NCI-H446 treated with DMSO at 0.1 percent for 48 hours (cell line): ENCODE data around the gene BCORL1.

Experiments used
- DNase-seq: peaks from one replicate; lab custom pipeline; 2025; lab: John Stamatoyannopoulos, UW

The BCORL1 gene

GRCh38 chrX:129965166-129965565 lies 17.3 kb upstream of the BCORL1 start:
- no peak for DNase-seq

- no peak for DNase-seq
Observed at GRCh38 chrX:129968968-129969367, 13.5 kb upstream of the BCORL1 start.

GRCh38 chrX:129976441-129976840 lies 6.0 kb upstream of the BCORL1 start:
- no peak for DNase-seq

- DNase-seq, result no peak
Observed at GRCh38 chrX:129979207-129979920, 3.1 kb upstream of the BCORL1 start.

GRCh38 chrX:129980001-129980401 lies 2.4 kb upstream of the BCORL1 start:
- no peak for DNase-seq

- no peak for DNase-seq
Observed at GRCh38 chrX:129980540-129981199, 1.8 kb upstream of the BCORL1 start.

- no peak for DNase-seq
Observed at GRCh38 chrX:129981200-129981553, 1.3 kb upstream of the BCORL1 start.

- DNase-seq, result no peak
Observed at GRCh38 chrX:129981752-129982299, 609 bp upstream of the BCORL1 start.

- no peak for DNase-seq
Observed at GRCh38 chrX:129983575-129984110, 1.2 kb downstream of the BCORL1 start.

- DNase-seq, result no peak
Observed at GRCh38 chrX:129984111-129984958, 1.9 kb downstream of the BCORL1 start.

GRCh38 chrX:129987871-129988270 lies 5.4 kb downstream of the BCORL1 start:
- DNase-seq, result no peak

- no peak for DNase-seq
Observed at GRCh38 chrX:129992181-129992580, 9.7 kb downstream of the BCORL1 start.

GRCh38 chrX:129996120-129996519 lies 13.7 kb downstream of the BCORL1 start:
- DNase-seq, result no peak

GRCh38 chrX:129997086-129997485 lies 14.7 kb downstream of the BCORL1 start:
- DNase-seq, result no peak

- no peak for DNase-seq
Observed at GRCh38 chrX:129998021-129998420, 15.6 kb downstream of the BCORL1 start.

- no peak for DNase-seq
Observed at GRCh38 chrX:130001893-130002292, 19.5 kb downstream of the BCORL1 start.

- DNase-seq, result no peak
Observed at GRCh38 chrX:130002541-130002940, 20.1 kb downstream of the BCORL1 start.

GRCh38 chrX:130005089-130005807 lies 22.8 kb downstream of the BCORL1 start:
- DNase-seq, result no peak

- DNase-seq, result no peak
Observed at GRCh38 chrX:130009658-130010223, 27.3 kb downstream of the BCORL1 start.

GRCh38 chrX:130012683-130013082 lies 30.2 kb downstream of the BCORL1 start:
- no peak for DNase-seq

GRCh38 chrX:130013661-130014060 lies 31.2 kb downstream of the BCORL1 start:
- no peak for DNase-seq
